Measurements from ENCODE around the gene NOC2L.

DNA sequence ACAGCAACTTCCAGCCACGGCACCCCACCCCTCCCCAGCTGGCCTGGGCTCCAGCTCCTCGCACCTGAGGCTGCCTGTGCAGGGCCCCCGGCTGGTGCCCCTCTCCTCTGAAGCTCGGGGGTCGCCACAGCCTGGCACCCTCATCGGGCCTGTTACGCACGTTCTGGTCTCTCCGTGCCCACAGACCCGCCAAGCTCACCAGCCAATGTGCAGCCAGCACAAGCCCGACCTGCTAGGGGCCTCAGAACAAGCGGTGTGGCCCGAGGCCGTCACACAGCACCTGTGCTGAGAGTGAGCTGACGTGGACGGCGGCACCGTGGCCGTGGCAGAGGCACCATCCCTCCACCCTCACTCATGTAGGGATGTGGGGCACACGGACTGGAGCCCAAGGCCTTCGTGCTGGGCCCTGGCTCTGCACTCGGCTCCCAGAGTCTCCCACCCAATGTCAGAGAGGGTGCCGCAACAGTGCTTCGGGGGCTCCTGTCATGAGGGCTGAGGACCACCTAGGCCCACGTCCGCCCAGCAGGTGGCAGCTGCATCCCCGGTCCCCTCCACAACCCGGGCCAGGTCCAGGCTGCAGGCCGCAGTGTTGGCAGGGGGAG is 39.7 kb downstream of the NOC2L start:
- TF ChIP-seq POLR2A (IDR thresholded peaks at IDR 0.05; ENCODE audit: low read length) = no peak
- TF ChIP-seq GATA1 (IDR thresholded peaks at IDR 0.05; ENCODE audit: low read depth, low read length) = no peak
